Measurements from ENCODE around the gene SDC1.
A peak's percentile ranks its signal among the peaks of the same experiment; 100 is the strongest.

The SDC1 gene

GRCh38 chr2:20168727-20169696 lies 55.9 kb downstream of the SDC1 start:
- H3K27ac ChIP-seq = peak overlapping the region; percentile 13; the same call in 1 of the 2 replicates
- no peak for TF ChIP-seq CTCF (conservative IDR thresholded peaks at IDR 0.05)
- TF ChIP-seq ZFX (IDR thresholded peaks at IDR 0.05) = no peak

GRCh38 chr2:20168048-20168726 lies 56.7 kb downstream of the SDC1 start:
- no peak for TF ChIP-seq CTCF (conservative IDR thresholded peaks at IDR 0.05)
- TF ChIP-seq ZFX (IDR thresholded peaks at IDR 0.05) = no peak
- peak overlapping the region; percentile 13; the same call in 1 of the 2 replicates for H3K27ac ChIP-seq

DNA sequence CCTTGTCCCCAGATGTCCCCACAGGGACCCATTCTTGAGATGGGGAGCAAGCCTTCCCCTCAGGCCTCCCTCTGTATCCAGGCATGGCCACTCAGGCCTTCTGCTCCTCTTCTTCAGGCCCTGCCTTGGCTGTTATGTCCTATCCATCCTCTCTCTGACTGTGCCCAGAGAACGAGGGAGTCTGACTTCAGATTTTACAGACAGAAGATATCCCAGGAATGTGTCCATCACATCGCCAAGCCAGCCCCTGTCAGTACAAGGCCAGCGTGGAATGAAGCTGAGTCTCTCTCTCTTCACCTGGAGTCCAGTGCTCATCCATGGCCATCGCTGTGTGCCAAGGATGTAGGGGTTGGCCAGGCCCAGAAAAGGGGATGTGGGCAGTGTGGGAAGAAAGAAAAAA lies 57.6 kb downstream of the SDC1 start:
- H3K27ac ChIP-seq = no peak overlapping the region
- TF ChIP-seq CTCF (conservative IDR thresholded peaks at IDR 0.05) = no peak
- no peak for TF ChIP-seq ZFX (IDR thresholded peaks at IDR 0.05)

GRCh38 chr2:20165677-20166509 lies 59.0 kb downstream of the SDC1 start:
- TF ChIP-seq CTCF (conservative IDR thresholded peaks at IDR 0.05) = no peak
- no peak for TF ChIP-seq ZFX (IDR thresholded peaks at IDR 0.05)
- H3K27ac ChIP-seq = no peak overlapping the region

DNA sequence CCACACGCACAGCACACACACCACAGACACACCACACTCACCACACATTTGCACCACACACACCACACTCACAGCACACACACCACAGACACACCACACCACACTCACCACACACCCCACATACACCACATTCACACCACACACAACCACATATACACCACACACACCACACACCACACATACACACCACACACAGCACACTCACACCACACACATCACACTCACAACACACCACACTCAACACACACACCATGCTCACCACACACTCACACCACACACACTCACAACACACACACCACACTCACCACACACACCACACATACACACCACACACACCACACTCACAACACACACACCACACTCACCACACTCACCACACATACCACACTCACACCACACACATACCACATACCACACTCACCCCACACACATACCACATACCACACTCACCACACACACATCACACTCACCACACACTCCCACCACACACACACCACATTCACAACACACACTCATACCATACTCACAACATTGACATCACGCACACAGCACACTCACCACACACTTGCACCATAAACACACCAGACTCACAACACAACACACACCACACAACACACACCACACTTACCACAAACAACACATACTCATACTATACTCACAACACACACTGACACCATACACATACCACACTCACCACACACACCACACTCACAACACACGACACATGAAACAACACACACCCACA lies 60.0 kb downstream of the SDC1 start:
- no peak overlapping the region for H3K27ac ChIP-seq
- TF ChIP-seq ZFX (IDR thresholded peaks at IDR 0.05) = no peak
- no peak for TF ChIP-seq CTCF (conservative IDR thresholded peaks at IDR 0.05)

GRCh38 chr2:20164061-20164733 lies 60.7 kb downstream of the SDC1 start:
- no peak overlapping the region for H3K27ac ChIP-seq
- TF ChIP-seq CTCF (conservative IDR thresholded peaks at IDR 0.05) = no peak
- TF ChIP-seq ZFX (IDR thresholded peaks at IDR 0.05) = no peak

Data from C4-2B (cell line).